Peyer's patch (tissue), 4 donors: Measurements from ENCODE around the gene FBXO42.

Experiments
- CTCF ChIP-seq, 6 experiments: fragments of 450-650 bp in 4 of 6; fragments of 200-600 bp in 2 of 6; sonication (generic) in 1 of 6; IDR thresholded peaks; one replicate each; pipeline ENCODE4 v1.5.1; 2017 to 2019; ENCODE audit warnings: antibody characterized with exemption in 6 of 6, mild to moderate bottlenecking in 3 of 6, moderate library complexity in 1 of 6
- POLR2A ChIP-seq, 2 donors: fragments of 450-650 bp; IDR thresholded peaks; one replicate each; pipeline ENCODE4 v1.5.1; 2017; ENCODE audit warnings: antibody characterized with exemption in 2 of 2, mild to moderate bottlenecking in 2 of 2, moderate library complexity in 2 of 2

- TF ChIP-seq CTCF (IDR thresholded peaks at IDR 0.05) (no peak), POLR2A (IDR thresholded peaks at IDR 0.05) (no peak)
These were observed 59.5 kb downstream of the FBXO42 start for GRCh38 chr1:16292739-16293138.
